ENCODE results near the gene ZNF444.

- TF ChIP-seq CTCF (IDR thresholded peaks at IDR 0.05) (no peak), IRF2 (CRISPR knock-in tag; IDR thresholded peaks at IDR 0.05; ENCODE audit: borderline replicate concordance, low read depth) (no peak), TEAD4 (CRISPR knock-in tag; IDR thresholded peaks at IDR 0.05) (no peak), GABPB1 (CRISPR knock-in tag; IDR thresholded peaks at IDR 0.05) (no peak), USF2 (CRISPR knock-in tag; IDR thresholded peaks at IDR 0.05) (no peak), HMGXB4 (CRISPR knock-in tag; IDR thresholded peaks at IDR 0.05) (no peak), ZNF121 (CRISPR knock-in tag; IDR thresholded peaks at IDR 0.05) (no peak), ZBTB21 (CRISPR knock-in tag; IDR thresholded peaks at IDR 0.05; ENCODE audit: borderline replicate concordance) (no peak), MAX (CRISPR knock-in tag; IDR thresholded peaks at IDR 0.05) (no peak)
Measured at GRCh38 chr19:56125806-56126590, 15.1 kb upstream of the ZNF444 start.
